Left ventricle myocardium inferior (tissue), 1 donor: ENCODE measurements around the gene MOB3B. TPM values are rescaled to one million over a fixed set of nuclear protein-coding genes. Genes with fewer than 3 reads are reported as not detected.
A peak's percentile ranks its signal among the peaks of the same experiment; 100 is the strongest.

Experiments used
- DNase-seq: peaks from one replicate; pipeline ENCODE4 v3.0.0-alpha.2; 2020
- H3K27ac ChIP-seq: fragments of 200-600 bp; replicated peaks from 2 replicates; pipeline ENCODE4 v1.8.0; 2021
- H3K27me3 ChIP-seq: fragments of 200-600 bp; 2 replicates; pipeline ENCODE4 v1.8.0; 2021; ENCODE audit warnings: low read depth
- H3K36me3 ChIP-seq: fragments of 200-600 bp; 2 replicates; pipeline ENCODE4 v1.8.0; 2021
- H3K4me1 ChIP-seq: fragments of 200-600 bp; 2 replicates; pipeline ENCODE4 v1.8.0; 2021
- H3K4me3 ChIP-seq: fragments of 200-600 bp; 2 replicates; pipeline ENCODE4 v1.8.0; 2021; ENCODE audit warnings: mild to moderate bottlenecking, moderate library complexity
- H3K9me3 ChIP-seq: fragments of 200-600 bp; replicated peaks from 2 replicates; pipeline ENCODE4 v1.8.0; 2021
- intact Hi-C: fragments of 100-400 bp; cut with micrococcal nuclease; formaldehyde crosslinking; loops from one replicate; pipeline ENCODE4 v1.11.0; 2022
- total RNA-seq: library from RNA; stranded (reverse); fragmentation: NEBNext Ultra II Directional; extraction: Animal tissue kit (Norgen Biotek cat#: 25700); gene quantifications from one replicate; pipeline ENCODE4 v1.2.1, GENCODE V29; 2021
- TF ChIP-seq, protein P1 (sequence below): fragments of 200-600 bp; IDR thresholded peaks from 2 replicates; pipeline ENCODE4 v1.8.0; 2021; ENCODE audit warnings: antibody characterized with exemption, mild to moderate bottlenecking, borderline replicate concordance
- donor health status: DM: no; HTN: yes; CAD: no; lungs with severe emphysema.

Gene MOB3B
- total RNA-seq, 1 donor from 2014 or later, result 2.1 TPM

DNA sequence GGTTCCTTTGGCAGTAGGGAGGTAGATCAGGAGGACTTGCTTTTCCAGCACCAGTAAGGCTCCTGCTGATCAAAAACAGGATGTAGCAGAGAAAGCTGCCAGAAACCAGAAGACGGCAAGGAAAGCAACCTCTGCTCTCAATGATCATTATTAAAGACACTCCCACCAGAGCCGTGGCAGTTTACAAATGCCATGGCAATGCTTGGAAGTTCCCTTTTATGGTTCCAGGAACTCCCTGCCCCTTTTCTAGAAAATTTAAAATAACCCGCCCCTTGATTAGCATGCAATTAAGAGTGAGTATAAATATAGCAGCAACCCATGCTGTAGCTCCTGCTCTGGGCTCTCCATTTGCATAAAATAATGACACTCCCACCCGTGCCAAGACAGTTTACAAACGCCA lies 248.8 kb downstream of the MOB3B start:
- no peak for DNase-seq
- Histone ChIP-seq H3K27me3 (no peaks in the 10 kb centered on the region), H3K4me3 (peak overlapping the region; percentile 41), H3K4me1 (peaks cover 7% of the 10 kb centered on the region), H3K36me3 (no peaks in the 10 kb centered on the region), H3K27ac (no peak overlapping the region), H3K9me3 (no peaks in the 10 kb centered on the region)
- intact Hi-C loops, result no loop called here
- TF ChIP-seq, protein P1, sequence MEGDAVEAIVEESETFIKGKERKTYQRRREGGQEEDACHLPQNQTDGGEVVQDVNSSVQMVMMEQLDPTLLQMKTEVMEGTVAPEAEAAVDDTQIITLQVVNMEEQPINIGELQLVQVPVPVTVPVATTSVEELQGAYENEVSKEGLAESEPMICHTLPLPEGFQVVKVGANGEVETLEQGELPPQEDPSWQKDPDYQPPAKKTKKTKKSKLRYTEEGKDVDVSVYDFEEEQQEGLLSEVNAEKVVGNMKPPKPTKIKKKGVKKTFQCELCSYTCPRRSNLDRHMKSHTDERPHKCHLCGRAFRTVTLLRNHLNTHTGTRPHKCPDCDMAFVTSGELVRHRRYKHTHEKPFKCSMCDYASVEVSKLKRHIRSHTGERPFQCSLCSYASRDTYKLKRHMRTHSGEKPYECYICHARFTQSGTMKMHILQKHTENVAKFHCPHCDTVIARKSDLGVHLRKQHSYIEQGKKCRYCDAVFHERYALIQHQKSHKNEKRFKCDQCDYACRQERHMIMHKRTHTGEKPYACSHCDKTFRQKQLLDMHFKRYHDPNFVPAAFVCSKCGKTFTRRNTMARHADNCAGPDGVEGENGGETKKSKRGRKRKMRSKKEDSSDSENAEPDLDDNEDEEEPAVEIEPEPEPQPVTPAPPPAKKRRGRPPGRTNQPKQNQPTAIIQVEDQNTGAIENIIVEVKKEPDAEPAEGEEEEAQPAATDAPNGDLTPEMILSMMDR, result no peak

DNA sequence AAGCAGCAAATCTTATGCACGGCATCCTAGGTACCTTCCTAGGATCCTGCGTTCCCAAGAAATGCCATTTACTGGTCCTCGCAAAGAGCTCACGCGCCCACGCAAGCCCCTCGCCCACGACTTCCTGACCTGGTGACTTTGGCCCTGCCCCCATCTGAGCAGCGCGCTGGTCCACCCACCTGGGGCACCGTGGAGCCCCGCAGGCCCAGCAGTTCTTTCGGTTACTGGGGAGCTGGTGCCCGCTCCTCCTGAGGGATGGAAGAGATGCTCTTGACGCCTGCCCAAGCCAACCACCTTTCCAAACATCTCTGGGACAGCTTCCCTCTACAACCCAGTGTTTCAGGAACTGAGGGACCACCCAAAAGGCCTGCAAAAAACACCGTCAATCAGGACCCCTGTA lies 249.4 kb downstream of the MOB3B start:
- H3K9me3 ChIP-seq, result no peaks in the 10 kb centered on the region
- intact Hi-C loops, result no loop called here
- no peak overlapping the region for H3K27ac ChIP-seq
- H3K4me3 ChIP-seq, result no peak overlapping the region
- no peaks in the 10 kb centered on the region for H3K36me3 ChIP-seq
- H3K4me1 ChIP-seq, result peaks cover 7% of the 10 kb centered on the region
- H3K27me3 ChIP-seq, result no peaks in the 10 kb centered on the region
- TF ChIP-seq, protein P1, result no peak
- no peak for DNase-seq

GRCh38 chr9:27279611-27280010 lies 250.0 kb downstream of the MOB3B start:
- no peak overlapping the region for H3K27ac ChIP-seq
- intact Hi-C loops, result loop anchor here (10.0 kb wide), 1 partner anchor 245 kb away; no protein-coding TSS in a partner anchor

GRCh38 chr9:27278374-27278773 lies 251.2 kb downstream of the MOB3B start:
- no peaks in the 10 kb centered on the region for H3K27me3 ChIP-seq
- no peaks in the 10 kb centered on the region for H3K9me3 ChIP-seq
- TF ChIP-seq, protein P1, result no peak
- no peak overlapping the region for H3K27ac ChIP-seq
- intact Hi-C loops, result loop anchor here (10.0 kb wide), 1 partner anchor 244 kb away; no protein-coding TSS in a partner anchor
- DNase-seq, result no peak
- peaks cover 7% of the 10 kb centered on the region for H3K4me1 ChIP-seq
- no peaks in the 10 kb centered on the region for H3K36me3 ChIP-seq
- no peak overlapping the region for H3K4me3 ChIP-seq

More at GRCh38 chr9:27279611-27280010, 250.0 kb downstream of the MOB3B start:
- Histone ChIP-seq H3K36me3 (no peaks in the 10 kb centered on the region), H3K27me3 (no peaks in the 10 kb centered on the region), H3K9me3 (no peaks in the 10 kb centered on the region), H3K4me1 (peaks cover 7% of the 10 kb centered on the region), H3K4me3 (no peak overlapping the region)
- TF ChIP-seq, protein P1, result no peak
- no peak for DNase-seq

- TF ChIP-seq, protein P1, result peak; percentile 79
- no peaks in the 10 kb centered on the region for H3K9me3 ChIP-seq
- H3K27ac ChIP-seq, result no peak overlapping the region
- no peak for DNase-seq
- intact Hi-C loops, result loop anchor here (10.0 kb wide), 1 partner anchor 242 kb away; no protein-coding TSS in a partner anchor
- H3K36me3 ChIP-seq, result no peaks in the 10 kb centered on the region
- peaks cover 7% of the 10 kb centered on the region for H3K4me1 ChIP-seq
- no peaks in the 10 kb centered on the region for H3K27me3 ChIP-seq
- H3K4me3 ChIP-seq, result peak overlapping the region; percentile 39
Measured at GRCh38 chr9:27276193-27277030, 253.2 kb downstream of the MOB3B start.

Other genes with a start within 250 kb of the MOB3B start
- not detected for gene EQTN, start 232.7 kb downstream of the MOB3B start, total RNA-seq
- gene IFNK, start 5.5 kb downstream of the MOB3B start, total RNA-seq, result not detected
- 15.6 TPM for gene C9orf72, start 43.7 kb upstream of the MOB3B start, total RNA-seq